ENCODE measurements around the gene C2orf49. TPM values are rescaled to one million over a fixed set of nuclear protein-coding genes. Genes with fewer than 3 reads are reported as not detected.
A peak's percentile ranks its signal among the peaks of the same experiment; 100 is the strongest.

C2orf49 gene
- total and polyA plus RNA-seq, 2 experiments from 2014 or later: 19.2 to 37.9 TPM

- Histone ChIP-seq H3K4me1 (ENCODE audit: low read depth) (peaks cover 34% of the 10 kb centered on the region), H3K36me3 (peaks cover 66% of the 10 kb centered on the region), H3K27me3 (no peaks in the 10 kb centered on the region), H3K4me3 (no peak overlapping the region), H3K9me3 (ENCODE audit: low read depth) (no peaks in the 10 kb centered on the region), H3K27ac (peak overlapping the region; percentile 62)
- TF ChIP-seq CTCF (IDR thresholded peaks at IDR 0.05; ENCODE audit: low read depth, low read length): no peak
- DNase-seq (ENCODE audit: low read depth in 1 of 2, low spot score in 1 of 2): peak in 1 of 2 donors; percentile 87
Measured at GRCh38 chr2:105388971-105389381, 51.6 kb downstream of the C2orf49 start.

- no peak overlapping the region for H3K4me3 ChIP-seq
- DNase-seq (ENCODE audit: low read depth in 1 of 2, low spot score in 1 of 2): no peak
- H3K27ac ChIP-seq: peak overlapping the region; percentile 39
- peaks cover 54% of the 10 kb centered on the region for H3K36me3 ChIP-seq
- no peak for TF ChIP-seq CTCF (IDR thresholded peaks at IDR 0.05; ENCODE audit: low read depth, low read length)
- no peaks in the 10 kb centered on the region for H3K9me3 ChIP-seq (ENCODE audit: low read depth)
- no peaks in the 10 kb centered on the region for H3K27me3 ChIP-seq
- H3K4me1 ChIP-seq (ENCODE audit: low read depth): peaks cover 26% of the 10 kb centered on the region
Measured at GRCh38 chr2:105390454-105390853, 53.1 kb downstream of the C2orf49 start.

GRCh38 chr2:105391058-105391627, 53.8 kb downstream of the C2orf49 start:
- DNase-seq (ENCODE audit: low read depth in 1 of 2, low spot score in 1 of 2): no peak
- no peak for TF ChIP-seq CTCF (IDR thresholded peaks at IDR 0.05; ENCODE audit: low read depth, low read length)
- Histone ChIP-seq H3K27ac (peak overlapping the region; percentile 68), H3K4me1 (ENCODE audit: low read depth) (peaks cover 22% of the 10 kb centered on the region), H3K27me3 (no peaks in the 10 kb centered on the region), H3K9me3 (ENCODE audit: low read depth) (no peaks in the 10 kb centered on the region), H3K36me3 (peaks cover 53% of the 10 kb centered on the region), H3K4me3 (no peak overlapping the region)

- Histone ChIP-seq H3K27me3 (no peaks in the 10 kb centered on the region), H3K4me1 (ENCODE audit: low read depth) (peaks cover 22% of the 10 kb centered on the region), H3K9me3 (ENCODE audit: low read depth) (no peaks in the 10 kb centered on the region), H3K4me3 (no peak overlapping the region), H3K27ac (peak overlapping the region; percentile 68), H3K36me3 (peaks cover 49% of the 10 kb centered on the region)
- TF ChIP-seq CTCF (IDR thresholded peaks at IDR 0.05; ENCODE audit: low read depth, low read length): no peak
- DNase-seq (ENCODE audit: low read depth in 1 of 2, low spot score in 1 of 2): no peak
Measured at GRCh38 chr2:105391763-105392662, 54.7 kb downstream of the C2orf49 start.

- Histone ChIP-seq H3K27ac (peak overlapping the region; percentile 57), H3K4me3 (no peak overlapping the region), H3K36me3 (peaks cover 43% of the 10 kb centered on the region), H3K9me3 (ENCODE audit: low read depth) (no peaks in the 10 kb centered on the region), H3K27me3 (no peaks in the 10 kb centered on the region), H3K4me1 (ENCODE audit: low read depth) (peaks cover 28% of the 10 kb centered on the region)
- peak in 1 of 2 donors; percentile 95 for DNase-seq (ENCODE audit: low read depth in 1 of 2, low spot score in 1 of 2)
- TF ChIP-seq CTCF (IDR thresholded peaks at IDR 0.05; ENCODE audit: low read depth, low read length): no peak
Measured at GRCh38 chr2:105393373-105394055, 56.2 kb downstream of the C2orf49 start.

All from cardiac muscle cell (in vitro differentiated cells and primary cell).